HG03460 (cell line): Measurements from ENCODE around the gene PNMA6E.

Source experiments
- ATAC-seq: cut with Tn5 transposase; IDR thresholded peaks from one replicate; pipeline ENCODE4 v1.9.1; 2021; ENCODE audit not compliant: unreplicated experiment

PNMA6E gene

GRCh38 chrX:153438532-153438931 is 37.4 kb upstream of the PNMA6E start:
- no peak for ATAC-seq

GRCh38 chrX:153435845-153436244 is 34.7 kb upstream of the PNMA6E start:
- no peak for ATAC-seq

- ATAC-seq: no peak
These were observed 33.7 kb upstream of the PNMA6E start for GRCh38 chrX:153434801-153435200.

GRCh38 chrX:153433781-153434285 is 32.7 kb upstream of the PNMA6E start:
- no peak for ATAC-seq

GRCh38 chrX:153433161-153433680 is 32.1 kb upstream of the PNMA6E start:
- no peak for ATAC-seq

GRCh38 chrX:153430796-153431195 is 29.6 kb upstream of the PNMA6E start:
- no peak for ATAC-seq

GRCh38 chrX:153426204-153426603 is 25.1 kb upstream of the PNMA6E start:
- no peak for ATAC-seq

GRCh38 chrX:153423652-153424051 is 22.5 kb upstream of the PNMA6E start:
- no peak for ATAC-seq

GRCh38 chrX:153421856-153422255 is 20.7 kb upstream of the PNMA6E start:
- ATAC-seq: no peak

- ATAC-seq: no peak
These were observed 19.9 kb upstream of the PNMA6E start for GRCh38 chrX:153420851-153421599.

- ATAC-seq: no peak
These were observed 16.5 kb upstream of the PNMA6E start for GRCh38 chrX:153417637-153418036.

- no peak for ATAC-seq
These were observed 15.8 kb upstream of the PNMA6E start for GRCh38 chrX:153416781-153417450.

- no peak for ATAC-seq
These were observed 13.8 kb upstream of the PNMA6E start for GRCh38 chrX:153414856-153415510.

- ATAC-seq: no peak
These were observed 12.6 kb upstream of the PNMA6E start for GRCh38 chrX:153413731-153414130.

- ATAC-seq: no peak
These were observed 11.9 kb upstream of the PNMA6E start for GRCh38 chrX:153412746-153413720.

GRCh38 chrX:153411988-153412574 is 10.9 kb upstream of the PNMA6E start:
- no peak for ATAC-seq

GRCh38 chrX:153411255-153411987 is 10.3 kb upstream of the PNMA6E start, which contains the start of gene ZFP92:
Gene ZFP92 (plus strand): TSS chrX:153411472. CDS start chrX:153418323, 6,851 bp downstream.
- ATAC-seq: peak; percentile 58

GRCh38 chrX:153410888-153411254 is 9.7 kb upstream of the PNMA6E start:
- ATAC-seq: peak; percentile 8

GRCh38 chrX:153410373-153410772 is 9.2 kb upstream of the PNMA6E start:
- ATAC-seq: no peak
